ENCODE data around the gene FANCE. TPM values are rescaled to one million over a fixed set of nuclear protein-coding genes. Genes with fewer than 3 reads are reported as not detected.
A peak's percentile ranks its signal among the peaks of the same experiment; 100 is the strongest.

FANCE gene
- total and polyA plus RNA-seq, 2 donors = 5.0 to 7.0 TPM

GRCh38 chr6:35476004-35476403 lies 23.9 kb downstream of the FANCE start:
- no peak for DNase-seq (ENCODE audit: extremely low spot score)
- no peaks in the 10 kb centered on the region for H3K4me1 ChIP-seq (ENCODE audit: insufficient read depth)
- no peak overlapping the region for H3K4me3 ChIP-seq (ENCODE audit: low read depth, low read length)
- 77% methylated on average over 14 of the region's 14 CpGs for WGBS
- no peaks in the 10 kb centered on the region for H3K36me3 ChIP-seq (ENCODE audit: insufficient read depth)
- no peak overlapping the region for H3K27ac ChIP-seq (ENCODE audit: low read depth)

GRCh38 chr6:35477028-35477427 lies 24.9 kb downstream of the FANCE start:
- no peak for DNase-seq (ENCODE audit: extremely low spot score)
- Histone ChIP-seq H3K36me3 (ENCODE audit: insufficient read depth) (no peaks in the 10 kb centered on the region), H3K27ac (ENCODE audit: low read depth) (no peak overlapping the region), H3K4me3 (ENCODE audit: low read depth, low read length) (no peak overlapping the region), H3K4me1 (ENCODE audit: insufficient read depth) (no peaks in the 10 kb centered on the region)
- WGBS = 81% methylated on average over 8 of the region's 8 CpGs

- Histone ChIP-seq H3K27ac (ENCODE audit: low read depth) (no peak overlapping the region), H3K36me3 (ENCODE audit: insufficient read depth) (no peaks in the 10 kb centered on the region), H3K4me3 (ENCODE audit: low read depth, low read length) (no peak overlapping the region), H3K4me1 (ENCODE audit: insufficient read depth) (no peaks in the 10 kb centered on the region)
- WGBS = 89% methylated on average over 5 of the region's 5 CpGs
- no peak for DNase-seq (ENCODE audit: extremely low spot score)
Measured at GRCh38 chr6:35477551-35478179, 25.5 kb downstream of the FANCE start.

- Histone ChIP-seq H3K4me3 (ENCODE audit: low read depth, low read length) (no peak overlapping the region), H3K4me1 (ENCODE audit: insufficient read depth) (no peaks in the 10 kb centered on the region), H3K27ac (ENCODE audit: low read depth) (no peak overlapping the region), H3K36me3 (ENCODE audit: insufficient read depth) (no peaks in the 10 kb centered on the region)
- no peak for DNase-seq (ENCODE audit: extremely low spot score)
- WGBS = 93% methylated on average over 7 of the region's 7 CpGs
Measured at GRCh38 chr6:35478259-35478658, 26.1 kb downstream of the FANCE start.

- Histone ChIP-seq H3K4me3 (ENCODE audit: low read depth, low read length) (no peak overlapping the region), H3K36me3 (ENCODE audit: insufficient read depth) (no peaks in the 10 kb centered on the region), H3K4me1 (ENCODE audit: insufficient read depth) (no peaks in the 10 kb centered on the region), H3K27ac (ENCODE audit: low read depth) (no peak overlapping the region)
- DNase-seq (ENCODE audit: extremely low spot score) = no peak
- WGBS = 93% methylated on average over 12 of the region's 12 CpGs
Measured at GRCh38 chr6:35480176-35480575, 28.0 kb downstream of the FANCE start.

GRCh38 chr6:35481226-35481625 lies 29.1 kb downstream of the FANCE start:
- WGBS = 71% methylated on average over 8 of the region's 8 CpGs
- no peak for DNase-seq (ENCODE audit: extremely low spot score)
- no peak overlapping the region for H3K4me3 ChIP-seq (ENCODE audit: low read depth, low read length)
- no peaks in the 10 kb centered on the region for H3K36me3 ChIP-seq (ENCODE audit: insufficient read depth)
- peaks cover 3% of the 10 kb centered on the region for H3K4me1 ChIP-seq (ENCODE audit: insufficient read depth)
- H3K27ac ChIP-seq (ENCODE audit: low read depth) = no peak overlapping the region

GRCh38 chr6:35483062-35483461 lies 30.9 kb downstream of the FANCE start:
- Histone ChIP-seq H3K27ac (ENCODE audit: low read depth) (no peak overlapping the region), H3K4me3 (ENCODE audit: low read depth, low read length) (no peak overlapping the region), H3K36me3 (ENCODE audit: insufficient read depth) (no peaks in the 10 kb centered on the region), H3K4me1 (ENCODE audit: insufficient read depth) (peaks cover 6% of the 10 kb centered on the region)
- WGBS = 93% methylated on average over 4 of the region's 4 CpGs
- no peak for DNase-seq (ENCODE audit: extremely low spot score)

GRCh38 chr6:35483490-35483889 lies 31.4 kb downstream of the FANCE start:
- WGBS = 88% methylated on average over 3 of the region's 3 CpGs
- Histone ChIP-seq H3K4me3 (ENCODE audit: low read depth, low read length) (no peak overlapping the region), H3K27ac (ENCODE audit: low read depth) (no peak overlapping the region), H3K36me3 (ENCODE audit: insufficient read depth) (no peaks in the 10 kb centered on the region), H3K4me1 (ENCODE audit: insufficient read depth) (peaks cover 6% of the 10 kb centered on the region)
- no peak for DNase-seq (ENCODE audit: extremely low spot score)

- no peak overlapping the region for H3K27ac ChIP-seq (ENCODE audit: low read depth)
- peaks cover 6% of the 10 kb centered on the region for H3K4me1 ChIP-seq (ENCODE audit: insufficient read depth)
- WGBS = 89% methylated on average over 13 of the region's 13 CpGs
- no peaks in the 10 kb centered on the region for H3K36me3 ChIP-seq (ENCODE audit: insufficient read depth)
- DNase-seq (ENCODE audit: extremely low spot score) = no peak
- no peak overlapping the region for H3K4me3 ChIP-seq (ENCODE audit: low read depth, low read length)
Measured at GRCh38 chr6:35483893-35484645, 31.9 kb downstream of the FANCE start.

GRCh38 chr6:35484921-35485392 lies 32.8 kb downstream of the FANCE start:
- DNase-seq (ENCODE audit: extremely low spot score) = no peak
- Histone ChIP-seq H3K27ac (ENCODE audit: low read depth) (peak overlapping the region; percentile 90), H3K4me1 (ENCODE audit: insufficient read depth) (peaks cover 7% of the 10 kb centered on the region), H3K36me3 (ENCODE audit: insufficient read depth) (no peaks in the 10 kb centered on the region), H3K4me3 (ENCODE audit: low read depth, low read length) (no peak overlapping the region)
- 82% methylated on average over 7 of the region's 7 CpGs for WGBS

GRCh38 chr6:35485402-35485877 lies 33.3 kb downstream of the FANCE start:
- Histone ChIP-seq H3K4me3 (ENCODE audit: low read depth, low read length) (no peak overlapping the region), H3K36me3 (ENCODE audit: insufficient read depth) (no peaks in the 10 kb centered on the region), H3K4me1 (ENCODE audit: insufficient read depth) (peaks cover 7% of the 10 kb centered on the region), H3K27ac (ENCODE audit: low read depth) (peak overlapping the region; percentile 90)
- DNase-seq (ENCODE audit: extremely low spot score) = no peak
- WGBS = 26% methylated on average over 11 of the region's 11 CpGs

- no peaks in the 10 kb centered on the region for H3K36me3 ChIP-seq (ENCODE audit: insufficient read depth)
- H3K27ac ChIP-seq (ENCODE audit: low read depth) = peak overlapping the region; percentile 90
- no peak overlapping the region for H3K4me3 ChIP-seq (ENCODE audit: low read depth, low read length)
- DNase-seq (ENCODE audit: extremely low spot score) = no peak
- 24% methylated on average over 61 of the region's 61 CpGs for WGBS
- H3K4me1 ChIP-seq (ENCODE audit: insufficient read depth) = peaks cover 7% of the 10 kb centered on the region
Measured at GRCh38 chr6:35486005-35486925, 34.1 kb downstream of the FANCE start.

- H3K36me3 ChIP-seq (ENCODE audit: insufficient read depth) = no peaks in the 10 kb centered on the region
- peaks cover 7% of the 10 kb centered on the region for H3K4me1 ChIP-seq (ENCODE audit: insufficient read depth)
- H3K27ac ChIP-seq (ENCODE audit: low read depth) = peak overlapping the region; percentile 84
- WGBS = 30% methylated on average over 9 of the region's 9 CpGs
- H3K4me3 ChIP-seq (ENCODE audit: low read depth, low read length) = no peak overlapping the region
- no peak for DNase-seq (ENCODE audit: extremely low spot score)
Measured at GRCh38 chr6:35487658-35488516, 35.7 kb downstream of the FANCE start.

Measured in urinary bladder (tissue), 4 donors.